ENCODE measurements around the gene RAD54L2.

DNA sequence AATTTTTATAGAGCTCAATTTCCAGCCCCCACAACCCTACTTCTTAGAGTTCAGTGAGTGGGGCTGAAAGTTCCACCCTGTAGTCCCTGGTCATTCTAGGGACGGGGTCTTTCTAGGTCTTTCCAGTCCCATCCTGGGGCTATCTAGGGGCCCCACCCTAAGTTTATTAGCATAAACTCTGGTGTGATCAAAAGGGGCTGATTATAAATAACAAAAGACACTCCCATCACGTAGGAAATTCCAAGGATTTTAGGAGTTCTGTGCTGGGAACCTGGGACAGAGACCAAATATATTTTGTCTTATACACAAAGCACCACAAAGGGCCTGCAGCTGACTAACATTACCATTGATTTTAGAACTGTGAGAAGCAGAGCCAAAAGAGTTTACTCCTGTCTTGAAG, 41.9 kb downstream of the RAD54L2 start:
- TF ChIP-seq, protein P1, sequence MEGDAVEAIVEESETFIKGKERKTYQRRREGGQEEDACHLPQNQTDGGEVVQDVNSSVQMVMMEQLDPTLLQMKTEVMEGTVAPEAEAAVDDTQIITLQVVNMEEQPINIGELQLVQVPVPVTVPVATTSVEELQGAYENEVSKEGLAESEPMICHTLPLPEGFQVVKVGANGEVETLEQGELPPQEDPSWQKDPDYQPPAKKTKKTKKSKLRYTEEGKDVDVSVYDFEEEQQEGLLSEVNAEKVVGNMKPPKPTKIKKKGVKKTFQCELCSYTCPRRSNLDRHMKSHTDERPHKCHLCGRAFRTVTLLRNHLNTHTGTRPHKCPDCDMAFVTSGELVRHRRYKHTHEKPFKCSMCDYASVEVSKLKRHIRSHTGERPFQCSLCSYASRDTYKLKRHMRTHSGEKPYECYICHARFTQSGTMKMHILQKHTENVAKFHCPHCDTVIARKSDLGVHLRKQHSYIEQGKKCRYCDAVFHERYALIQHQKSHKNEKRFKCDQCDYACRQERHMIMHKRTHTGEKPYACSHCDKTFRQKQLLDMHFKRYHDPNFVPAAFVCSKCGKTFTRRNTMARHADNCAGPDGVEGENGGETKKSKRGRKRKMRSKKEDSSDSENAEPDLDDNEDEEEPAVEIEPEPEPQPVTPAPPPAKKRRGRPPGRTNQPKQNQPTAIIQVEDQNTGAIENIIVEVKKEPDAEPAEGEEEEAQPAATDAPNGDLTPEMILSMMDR (IDR thresholded peaks at IDR 0.05; ENCODE audit: insufficient read depth, low read length, poor library complexity, severe bottlenecking): no peak
- no peak for TF ChIP-seq EZH2phosphoT487 (conservative IDR thresholded peaks at IDR 0.05; ENCODE audit: low read length)

All from SU-DHL-6 (cell line).